ENCODE data around the gene SLC12A7. TPM values are rescaled to one million over a fixed set of nuclear protein-coding genes. Genes with fewer than 3 reads are reported as not detected.

The SLC12A7 gene
- total RNA-seq, 2 donors from 2014 or later = 18.4 to 34.6 TPM

- no peaks in the 10 kb centered on the region for H3K9me3 ChIP-seq
- no peaks in the 10 kb centered on the region for H3K36me3 ChIP-seq
- no peak overlapping the region for H3K27ac ChIP-seq
- ATAC-seq (ENCODE audit: insufficient number of reproducible peaks, low FRiP score, low read depth) (no peak), DNase-seq (ENCODE audit: low spot score) (no peak)
- no peaks in the 10 kb centered on the region for H3K27me3 ChIP-seq (replicated peaks; ENCODE audit: insufficient read depth)
- H3K4me3 ChIP-seq = no peak overlapping the region
- H3K4me1 ChIP-seq (ENCODE audit: control insufficient read depth in 1 of 2, low read depth in 2 of 2) = no peaks in the 10 kb centered on the region
- no peak for TF ChIP-seq CTCF (IDR thresholded peaks at IDR 0.05)
These were observed 35.9 kb downstream of the SLC12A7 start for GRCh38 chr5:1075931-1076330.

- DNase-seq (ENCODE audit: low spot score) = no peak
- TF ChIP-seq CTCF (IDR thresholded peaks at IDR 0.05) = no peak
- no peak for ATAC-seq (ENCODE audit: insufficient number of reproducible peaks, low FRiP score, low read depth)
- H3K36me3 ChIP-seq = no peaks in the 10 kb centered on the region
- no peak overlapping the region for H3K27ac ChIP-seq
- no peaks in the 10 kb centered on the region for H3K9me3 ChIP-seq
- no peaks in the 10 kb centered on the region for H3K4me1 ChIP-seq (ENCODE audit: control insufficient read depth in 1 of 2, low read depth in 2 of 2)
- H3K27me3 ChIP-seq (replicated peaks; ENCODE audit: insufficient read depth) = no peaks in the 10 kb centered on the region
- no peak overlapping the region for H3K4me3 ChIP-seq
These were observed 36.3 kb downstream of the SLC12A7 start for GRCh38 chr5:1075555-1075881.

GRCh38 chr5:1074816-1075554 is 36.9 kb downstream of the SLC12A7 start:
- Histone ChIP-seq H3K36me3 (no peaks in the 10 kb centered on the region), H3K9me3 (no peaks in the 10 kb centered on the region), H3K27me3 (replicated peaks; ENCODE audit: insufficient read depth) (no peaks in the 10 kb centered on the region), H3K4me1 (ENCODE audit: control insufficient read depth in 1 of 2, low read depth in 2 of 2) (no peaks in the 10 kb centered on the region), H3K4me3 (no peak overlapping the region), H3K27ac (no peak overlapping the region)
- ATAC-seq (ENCODE audit: insufficient number of reproducible peaks, low FRiP score, low read depth) (no peak), DNase-seq (ENCODE audit: low spot score) (no peak)
- TF ChIP-seq CTCF (IDR thresholded peaks at IDR 0.05) = no peak

- Histone ChIP-seq H3K36me3 (no peaks in the 10 kb centered on the region), H3K4me1 (ENCODE audit: control insufficient read depth in 1 of 2, low read depth in 2 of 2) (no peaks in the 10 kb centered on the region), H3K4me3 (no peak overlapping the region), H3K9me3 (no peaks in the 10 kb centered on the region), H3K27me3 (replicated peaks; ENCODE audit: insufficient read depth) (no peaks in the 10 kb centered on the region), H3K27ac (no peak overlapping the region)
- DNase-seq (ENCODE audit: low spot score) (no peak), ATAC-seq (ENCODE audit: insufficient number of reproducible peaks, low FRiP score, low read depth) (no peak)
- TF ChIP-seq CTCF (IDR thresholded peaks at IDR 0.05) = no peak
These were observed 37.6 kb downstream of the SLC12A7 start for GRCh38 chr5:1074226-1074625.

- no peaks in the 10 kb centered on the region for H3K36me3 ChIP-seq
- no peak for ATAC-seq (ENCODE audit: insufficient number of reproducible peaks, low FRiP score, low read depth)
These were observed 38.4 kb downstream of the SLC12A7 start for GRCh38 chr5:1073239-1074102.

More at GRCh38 chr5:1073239-1074102, 38.4 kb downstream of the SLC12A7 start:
- no peak for TF ChIP-seq CTCF (IDR thresholded peaks at IDR 0.05)
- no peaks in the 10 kb centered on the region for H3K27me3 ChIP-seq (replicated peaks; ENCODE audit: insufficient read depth)
- H3K9me3 ChIP-seq = no peaks in the 10 kb centered on the region
- no peak for DNase-seq (ENCODE audit: low spot score)
- no peaks in the 10 kb centered on the region for H3K4me1 ChIP-seq (ENCODE audit: control insufficient read depth in 1 of 2, low read depth in 2 of 2)
- no peak overlapping the region for H3K27ac ChIP-seq
- no peak overlapping the region for H3K4me3 ChIP-seq
